H1 (cell line): ENCODE results near the gene RFT1. TPM values are rescaled to one million over a fixed set of nuclear protein-coding genes. Genes with fewer than 3 reads are reported as not detected.

Source experiments
- CTCF ChIA-PET: fragments of 300-600 bp; sonication (Branson Sonifier 250); formaldehyde crosslinking; loops from one replicate; lab custom pipeline; 2021; ENCODE audit not compliant: partially characterized antibody; lab: Charles Lee
- POLR2A ChIA-PET: fragments of 300-600 bp; sonication (Branson Sonifier 250); formaldehyde crosslinking; loops from one replicate; lab custom pipeline; 2021; ENCODE audit warnings: inconsistent platforms; ENCODE audit not compliant: partially characterized antibody; lab: Charles Lee
- DNase-seq, 2 experiments: peaks; one replicate each; pipeline versions ENCODE4 v3.0.0 to v3.0.0-alpha.2; 2010 to 2022; ENCODE audit warnings: low spot score in 2 of 2, low read depth in 1 of 2, mixed read lengths in 1 of 2
- FAIRE-seq: peaks from 2 replicates; lab custom pipeline; 2011; peaks lifted over from hg19 to GRCh38; lab: Jason Lieb, UNC
- H2AFZ ChIP-seq: 2 replicates; pipeline ENCODE4 v1.8.1; 2012; ENCODE audit warnings: low read length, inconsistent platforms
- H2AK5ac ChIP-seq: 2 replicates; pipeline ENCODE4 v1.6.1; 2013; ENCODE audit warnings: low read depth, low read length
- H2BK120ac ChIP-seq: replicated peaks from 2 replicates; pipeline ENCODE3; 2013; ENCODE audit warnings: low read depth, low read length, inconsistent platforms
- H2BK12ac ChIP-seq: 2 replicates; pipeline ENCODE4 v1.6.1; 2013; ENCODE audit warnings: low read depth, low read length
- H2BK15ac ChIP-seq: 2 replicates; pipeline ENCODE4 v1.6.1; 2013; ENCODE audit warnings: low read length
- H2BK20ac ChIP-seq: 2 replicates; pipeline ENCODE4 v1.6.1; 2013; ENCODE audit warnings: low read length
- H2BK5ac ChIP-seq: 2 replicates; pipeline ENCODE4 v1.6.1; 2013; ENCODE audit warnings: low read depth, low read length
- H3K14ac ChIP-seq: 2 replicates; pipeline ENCODE4 v1.6.1; 2013; ENCODE audit warnings: inconsistent platforms; ENCODE audit not compliant: insufficient read length
- H3K18ac ChIP-seq: 2 replicates; pipeline ENCODE4 v1.6.1; 2013; ENCODE audit warnings: low read length; ENCODE audit errors: extremely low read depth
- H3K23ac ChIP-seq: 2 replicates; pipeline ENCODE4 v1.6.1; 2013; ENCODE audit warnings: inconsistent platforms; ENCODE audit not compliant: insufficient read length
- H3K23me2 ChIP-seq: 2 replicates; pipeline ENCODE4 v1.6.1; 2013; ENCODE audit warnings: low read depth, low read length
- H3K27ac ChIP-seq: 2 replicates; pipeline ENCODE4 v1.6.1; 2011; ENCODE audit warnings: low read depth, low read length, inconsistent platforms
- H3K27me3 ChIP-seq, 4 experiments: replicated peaks in 1 of 4; 1 replicate in 1 of 4; 2 replicates in 3 of 4; pipeline versions ENCODE4 v1.6.1 to v1.8.1; 2011 to 2013; ENCODE audit warnings: low read length in 3 of 4, mild to moderate bottlenecking in 3 of 4, inconsistent platforms in 2 of 4, mixed read lengths in 2 of 4, moderate library complexity in 1 of 4; ENCODE audit not compliant: control insufficient read depth in 3 of 4, insufficient read depth in 3 of 4; ENCODE audit errors: extremely low read depth in 1 of 4
- H3K36me3 ChIP-seq, 4 experiments: 2 replicates each; pipeline versions ENCODE4 v1.6.1 to v1.8.1; 2011 to 2013; ENCODE audit warnings: mild to moderate bottlenecking in 4 of 4, low read length in 3 of 4, moderate library complexity in 2 of 4, control low read depth in 1 of 4, inconsistent platforms in 1 of 4; ENCODE audit not compliant: insufficient read depth in 4 of 4, control insufficient read depth in 2 of 4
- H3K4ac ChIP-seq: replicated peaks from 2 replicates; pipeline ENCODE3; 2013; ENCODE audit warnings: low read length, low read depth, mixed read lengths, inconsistent platforms; ENCODE audit not compliant: insufficient read length
- H3K4me1 ChIP-seq, 4 experiments: replicated peaks in 1 of 4; 1 replicate in 1 of 4; 2 replicates in 3 of 4; pipeline versions ENCODE4 v1.6.1 to v1.8.1; 2011 to 2013; ENCODE audit warnings: low read length in 3 of 4, inconsistent platforms in 2 of 4, mixed read lengths in 1 of 4; ENCODE audit not compliant: insufficient read depth in 4 of 4, control insufficient read depth in 3 of 4
- H3K4me2 ChIP-seq, 2 experiments: 2 replicates each; pipeline versions ENCODE4 v1.6.1 to v1.8.1; 2011 to 2013; ENCODE audit warnings: low read depth in 2 of 2, low read length in 2 of 2, control low read depth in 1 of 2, inconsistent platforms in 1 of 2, mild to moderate bottlenecking in 1 of 2; ENCODE audit not compliant: insufficient read depth in 1 of 2
- H3K4me3 ChIP-seq, 4 experiments: fragments of 200-600, 300-600 bp in 1 of 4; sonication (generic), shearing (Covaris generic), sonication (Bioruptor Twin) in 1 of 4; 2 replicates each; pipeline versions ENCODE4 v1.5.1 to v1.8.1; 2011 to 2016; ENCODE audit warnings: low read length in 4 of 4, low read depth in 3 of 4, control low read depth in 2 of 4, inconsistent platforms in 2 of 4, mild to moderate bottlenecking in 2 of 4, mixed read lengths in 1 of 4, moderate library complexity in 1 of 4; ENCODE audit not compliant: insufficient read depth in 2 of 4; ENCODE audit errors: extremely low read depth in 1 of 4
- H3K56ac ChIP-seq: replicated peaks from 2 replicates; pipeline ENCODE3; 2013; ENCODE audit warnings: low read depth, mild to moderate bottlenecking, mixed read lengths, low read length, inconsistent platforms; ENCODE audit not compliant: insufficient read length
- H3K79me1 ChIP-seq: 2 replicates; pipeline ENCODE4 v1.6.1; 2013; ENCODE audit warnings: low read depth, low read length, control low read depth
- H3K79me2 ChIP-seq, 2 experiments: 2 replicates each; pipeline versions ENCODE4 v1.6.1 to v1.8.1; 2012 to 2013; ENCODE audit warnings: low read length in 2 of 2, mild to moderate bottlenecking in 2 of 2, inconsistent platforms in 1 of 2; ENCODE audit not compliant: insufficient read depth in 2 of 2, control insufficient read depth in 1 of 2
- H3K9ac ChIP-seq, 4 experiments: replicated peaks in 1 of 4; 1 replicate in 1 of 4; 2 replicates in 3 of 4; pipeline versions ENCODE4 v1.6.1 to v1.8.1; 2011 to 2013; ENCODE audit warnings: low read depth in 3 of 4, low read length in 3 of 4, control low read depth in 2 of 4, mild to moderate bottlenecking in 2 of 4, moderate library complexity in 2 of 4, inconsistent platforms in 1 of 4; ENCODE audit errors: extremely low read depth in 1 of 4
- H3K9me3 ChIP-seq, 2 experiments: 2 replicates each; pipeline versions ENCODE4 v1.6.1 to v1.8.1; 2012 to 2013; ENCODE audit warnings: mild to moderate bottlenecking in 2 of 2, moderate library complexity in 2 of 2, control low read depth in 1 of 2, inconsistent platforms in 1 of 2, low read depth in 1 of 2, low read length in 1 of 2, mixed read lengths in 1 of 2; ENCODE audit not compliant: insufficient read depth in 2 of 2
- H4K20me1 ChIP-seq, 2 experiments: replicated peaks in 1 of 2; 2 replicates each; pipeline versions ENCODE3 to v1.8.1; 2011 to 2013; ENCODE audit warnings: inconsistent platforms in 2 of 2, low read length in 2 of 2, mild to moderate bottlenecking in 1 of 2; ENCODE audit not compliant: insufficient read depth in 2 of 2, control insufficient read depth in 1 of 2
- H4K5ac ChIP-seq: 2 replicates; pipeline ENCODE4 v1.6.1; 2013; ENCODE audit warnings: low read length, low read depth, mixed read lengths, inconsistent platforms; ENCODE audit not compliant: insufficient read length
- H4K8ac ChIP-seq: 2 replicates; pipeline ENCODE4 v1.8.0; 2013; ENCODE audit warnings: mild to moderate bottlenecking, moderate library complexity, low read length, inconsistent platforms; ENCODE audit not compliant: insufficient read depth; ENCODE audit errors: extremely low read depth
- H4K91ac ChIP-seq: replicated peaks from 2 replicates; pipeline ENCODE3; 2013; ENCODE audit warnings: low read length, mixed read lengths, inconsistent platforms; ENCODE audit not compliant: insufficient read length
- CEBPB ChIP-seq: IDR thresholded peaks from 2 replicates; pipeline ENCODE4 v1.6.1; 2012; ENCODE audit warnings: low read depth, low read length
- CREB1 ChIP-seq: IDR thresholded peaks from 2 replicates; pipeline ENCODE4 v1.6.1; 2012; ENCODE audit warnings: inconsistent platforms
- JUN ChIP-seq: IDR thresholded peaks from 2 replicates; pipeline ENCODE4 v1.6.1; 2011; ENCODE audit warnings: low read depth, mild to moderate bottlenecking, improper control_type of control experiment, low read length
- KDM1A ChIP-seq: fragments of 200-600, 300-600 bp; sonication (generic); IDR thresholded peaks from 2 replicates; pipeline ENCODE4 v1.7.1; 2016; ENCODE audit warnings: mild to moderate bottlenecking, low read length, borderline replicate concordance
- MAFK ChIP-seq: IDR thresholded peaks from 2 replicates; pipeline ENCODE4 v1.6.1; 2012; ENCODE audit warnings: low read depth, mild to moderate bottlenecking, improper control_type of control experiment, low read length
- POU5F1 ChIP-seq: IDR thresholded peaks from 2 replicates; pipeline ENCODE4 v1.6.1; 2011; ENCODE audit warnings: low read depth, mild to moderate bottlenecking, low read length, moderate library complexity
- RNF2 ChIP-seq: fragments of 200-900, 300-1000 bp; sonication (generic); IDR thresholded peaks from 2 replicates; pipeline ENCODE4 v1.7.1; 2016; ENCODE audit warnings: borderline replicate concordance, low read depth, mild to moderate bottlenecking, antibody characterized with exemption, low read length; ENCODE audit not compliant: poor library complexity, severe bottlenecking; ENCODE audit errors: missing control alignments
- RXRA ChIP-seq: IDR thresholded peaks from 2 replicates; pipeline ENCODE4 v1.6.1; 2011; ENCODE audit warnings: low read depth, mild to moderate bottlenecking, low read length, moderate library complexity; ENCODE audit not compliant: insufficient read depth
- SIX5 ChIP-seq: IDR thresholded peaks from 2 replicates; pipeline ENCODE4 v1.6.1; 2011; ENCODE audit warnings: mild to moderate bottlenecking, low read depth, low read length
- TEAD4 ChIP-seq: IDR thresholded peaks from 2 replicates; pipeline ENCODE4 v1.6.1; 2012; ENCODE audit warnings: low read depth, low read length, inconsistent platforms, mixed read lengths
- WGBS, 2 experiments: shearing (Covaris generic) in 1 of 2; methylation state at CpG; one replicate each; pipeline versions ENCODE4 v1.1.6 to v1.1.7; 2013 to 2015; ENCODE audit warnings: low lambda C conversion rate in 2 of 2, mixed read lengths in 2 of 2, inconsistent platforms in 1 of 2, low coverage in 1 of 2, missing lambda C conversion rate in 1 of 2; ENCODE audit not compliant: insufficient replicate concordance in 2 of 2, insufficient coverage in 1 of 2, insufficient read length in 1 of 2; ENCODE audit errors: extremely low coverage in 1 of 2, missing lambda C conversion rate in 1 of 2; 5-methylcytosine and 5-hydroxymethylcytosine counted together
- polyA plus RNA-seq, 7 experiments: library from polyadenylated mRNA; depleted of rRNA in 3 of 7; stranded (reverse) in 5 of 7; unstranded in 2 of 7; fragments of >200 nt in 5 of 7; fragments of 200-250 nt in 2 of 7; gene quantifications; 1 replicate in 5 of 7; 2 replicates in 1 of 7; 4 replicates in 1 of 7; pipeline versions ENCODE4 v1.2.1 to v1.2.3, GENCODE V29; 2011 to 2013; ENCODE audit warnings: missing spikeins in 2 of 7, mixed read lengths in 2 of 7
- total RNA-seq: library from RNA; stranded (reverse); fragmentation: NEBNext Ultra II Directional; extraction: Animal tissue kit (Norgen Biotek cat#: 25700); gene quantifications from 2 replicates; pipeline ENCODE4 v1.2.1, GENCODE V29; 2021
- TF ChIP-seq, protein P1 (sequence below): IDR thresholded peaks from 2 replicates; pipeline ENCODE4 v1.6.1; 2011; ENCODE audit warnings: low read length, improper control_type of control experiment

RFT1 gene
- total and polyA plus RNA-seq, 2 of the 8 experiments (the other 6 are each of a cell fraction or from before 2014, with no cell fraction given), result 27.7 to 42.4 TPM

DNA sequence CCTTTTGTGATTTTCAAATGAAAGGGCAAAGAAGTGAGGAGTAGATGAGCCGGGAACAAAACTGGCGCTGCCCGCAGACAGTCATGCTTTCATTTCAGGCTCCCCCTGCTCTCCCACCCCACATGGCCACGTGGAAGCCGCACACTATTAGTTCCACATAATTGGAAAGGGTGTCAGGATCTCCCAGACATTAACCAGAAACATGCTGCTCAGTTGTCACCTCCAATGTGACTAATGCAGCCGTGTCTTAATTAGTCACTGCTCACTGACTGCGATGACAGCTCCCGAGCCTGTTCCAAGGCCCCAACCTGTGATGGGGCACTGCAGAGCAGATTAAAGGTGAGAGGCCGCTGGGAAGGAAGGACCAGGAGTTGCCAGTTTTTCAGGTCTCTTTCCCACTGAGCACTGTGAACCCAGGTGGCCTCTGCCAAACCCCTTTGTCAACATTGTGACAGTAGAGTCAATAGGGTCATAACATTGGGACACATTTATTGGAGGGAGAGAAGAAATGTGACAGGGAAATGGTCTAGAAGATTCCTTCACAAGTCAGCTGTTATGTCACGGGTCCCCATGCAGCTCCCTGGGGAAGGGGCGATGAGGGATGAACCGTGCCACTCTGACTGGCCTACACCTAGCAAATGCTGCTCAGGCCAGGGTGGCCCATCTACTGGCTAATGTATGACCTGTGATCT lies 45.8 kb downstream of the RFT1 start:
- Histone ChIP-seq H3K9me3 (no peaks in the 10 kb centered on the region), H3K27ac (no peak overlapping the region), H3K79me1 (no peaks in the 10 kb centered on the region), H4K8ac (no peak overlapping the region), H4K5ac (no peak overlapping the region), H3K18ac (no peak overlapping the region), H3K36me3 (no peaks in the 10 kb centered on the region), H3K9ac (no peak overlapping the region), H2BK5ac (no peak overlapping the region), H2BK20ac (no peak overlapping the region), H3K4me2 (no peak overlapping the region), H3K23ac (no peak overlapping the region), H4K91ac (no peak overlapping the region), H2AFZ (no peak overlapping the region), H3K56ac (no peak overlapping the region), H3K4me1 (no peaks in the 10 kb centered on the region), H2BK120ac (no peak overlapping the region), H3K4me3 (no peak overlapping the region), H3K14ac (no peak overlapping the region), H2AK5ac (no peak overlapping the region), H2BK15ac (no peak overlapping the region)
- CTCF ChIA-PET, result interaction anchor here (1.2 to 1.6 kb wide), 2 partner anchors 15 to 25 kb away, joined by 3 read pairs; no protein-coding TSS in a partner anchor
- no peak for DNase-seq
- WGBS, 2 experiments, result 91% methylated on average over 12 of the region's 12 CpGs; no CpG with 5 or more reads in 1 of the 2 experiments
- TF ChIP-seq TEAD4 (no peak), KDM1A (no peak), CREB1 (no peak), RNF2 (no peak), MAFK (no peak), POU5F1 (no peak), JUN (no peak), CEBPB (no peak), RXRA (no peak), SIX5 (no peak)
- TF ChIP-seq, protein P1, sequence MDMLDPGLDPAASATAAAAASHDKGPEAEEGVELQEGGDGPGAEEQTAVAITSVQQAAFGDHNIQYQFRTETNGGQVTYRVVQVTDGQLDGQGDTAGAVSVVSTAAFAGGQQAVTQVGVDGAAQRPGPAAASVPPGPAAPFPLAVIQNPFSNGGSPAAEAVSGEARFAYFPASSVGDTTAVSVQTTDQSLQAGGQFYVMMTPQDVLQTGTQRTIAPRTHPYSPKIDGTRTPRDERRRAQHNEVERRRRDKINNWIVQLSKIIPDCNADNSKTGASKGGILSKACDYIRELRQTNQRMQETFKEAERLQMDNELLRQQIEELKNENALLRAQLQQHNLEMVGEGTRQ, result no peak
- TF ChIP-seq, all 59 proteins: peak for 0
- H3K23me2 ChIP-seq, result no peaks in the 10 kb centered on the region
- no peaks in the 10 kb centered on the region for H3K79me2 ChIP-seq
- no peak overlapping the region for H2BK12ac ChIP-seq
- POLR2A ChIA-PET, result interaction anchor here (0.8 to 5.0 kb wide), 2 partner anchors 9 to 13 kb away, joined by 3 to 25 read pairs; no protein-coding TSS in a partner anchor
- H3K27me3 ChIP-seq, result no peaks in the 10 kb centered on the region
- no peak overlapping the region for H3K4ac ChIP-seq
- H4K20me1 ChIP-seq, result no peaks in the 10 kb centered on the region
- FAIRE-seq, result no peak
